ENCODE data around the gene SAXO2.
"Not testable (repeated sequence)": the region's sequence is repeated elsewhere in the genome, so short reads cannot be mapped to it uniquely, and the experiment has no call there.

The SAXO2 gene

GRCh38 chr15:82314769-82315518 lies 52.3 kb downstream of the SAXO2 start:
- DNase-seq = no peak

DNA sequence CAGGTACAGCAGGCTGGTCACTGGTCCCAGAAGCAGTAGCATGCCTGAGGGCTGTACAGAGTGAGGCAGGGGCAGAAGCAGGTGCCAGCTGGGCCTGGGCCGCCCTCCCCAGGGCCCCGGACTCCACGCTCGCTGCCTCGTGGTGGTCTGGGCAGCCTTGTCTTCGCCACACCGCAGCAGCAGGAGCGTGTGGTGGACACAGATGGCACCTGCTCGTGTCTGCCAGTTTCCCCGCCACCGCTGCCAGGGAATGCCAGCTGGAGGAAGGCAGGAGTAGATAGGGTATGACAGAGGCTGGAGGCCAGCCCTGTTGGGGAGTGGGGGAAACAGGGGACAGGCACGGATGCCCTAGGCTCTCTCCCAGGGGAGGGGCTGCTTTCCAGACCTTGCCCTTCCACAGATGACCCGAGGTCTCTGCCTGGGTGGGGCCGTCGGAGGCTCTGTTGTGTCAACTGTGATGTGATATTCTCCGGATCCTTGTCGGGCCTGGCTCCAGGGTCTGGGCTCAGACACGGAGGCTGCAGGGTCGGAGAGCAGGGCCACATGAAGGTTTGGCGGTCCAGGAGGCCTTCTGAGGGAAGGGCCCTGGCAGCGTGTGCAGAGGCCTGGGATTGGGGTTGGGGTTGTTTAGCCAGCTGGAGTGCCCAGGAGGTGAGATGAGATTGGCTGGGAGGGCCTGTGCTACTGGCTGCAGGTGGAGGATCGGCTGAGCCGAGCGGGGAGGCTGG lies 53.1 kb downstream of the SAXO2 start:
- DNase-seq = no peak

DNA sequence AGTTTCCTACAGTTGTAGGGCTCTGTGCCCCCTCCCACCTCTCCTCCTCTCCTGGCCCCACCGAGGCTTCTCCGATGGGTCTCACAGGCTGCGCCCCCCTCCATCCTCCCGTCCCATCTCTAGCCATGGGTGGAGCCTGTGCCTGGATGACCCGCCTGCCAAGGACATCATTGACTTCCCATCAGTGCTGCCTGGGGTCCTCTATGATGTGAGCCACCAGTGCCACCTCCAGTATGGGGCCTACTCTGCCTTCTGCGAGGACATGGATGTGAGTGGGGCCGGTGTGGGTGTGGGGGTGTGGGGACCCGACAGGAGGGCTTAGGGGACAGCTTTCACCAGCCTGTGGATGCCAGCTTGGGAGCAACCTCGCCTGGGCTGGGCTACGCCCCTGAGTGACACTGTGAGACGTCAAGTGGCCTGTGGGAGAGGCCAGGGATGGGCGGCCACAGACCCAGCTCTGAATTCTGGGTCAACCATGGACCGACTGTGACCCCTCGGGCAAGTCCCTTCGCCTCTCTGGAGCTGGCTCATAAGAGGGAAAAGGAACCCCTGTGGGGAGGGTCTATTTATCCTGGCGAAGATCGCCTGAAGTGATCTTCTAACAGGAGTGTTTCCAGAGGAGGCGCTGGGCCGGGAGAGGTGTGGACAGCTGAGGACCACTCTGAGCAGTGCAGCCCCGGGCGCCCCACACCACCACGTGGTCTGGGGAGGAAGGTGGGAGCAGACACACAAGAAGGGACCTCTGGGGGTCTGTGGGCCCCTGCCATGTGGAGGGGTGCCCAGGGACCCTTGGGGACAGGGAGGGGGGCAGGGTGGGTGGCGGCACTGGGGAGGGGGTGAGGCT lies 53.9 kb downstream of the SAXO2 start:
- DNase-seq = not testable (repeated sequence)

DNA sequence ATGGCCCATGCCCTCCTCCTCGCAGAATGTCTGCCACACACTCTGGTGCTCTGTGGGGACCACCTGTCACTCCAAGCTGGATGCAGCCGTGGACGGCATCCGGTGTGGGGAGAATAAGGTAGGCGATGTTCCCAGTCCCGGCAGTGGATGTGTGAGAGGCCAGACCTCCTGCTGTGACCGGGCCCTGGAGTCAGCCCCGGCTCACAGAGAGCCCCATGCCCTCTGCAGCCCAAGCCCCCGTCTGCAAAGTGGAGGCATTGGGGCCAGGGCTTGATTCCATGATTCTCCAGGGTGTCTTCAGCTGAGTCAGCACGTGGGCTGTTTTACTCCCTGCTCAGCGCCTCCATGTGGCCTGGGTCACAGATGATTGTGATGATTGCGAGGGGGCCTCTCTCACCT lies 54.5 kb downstream of the SAXO2 start:
- DNase-seq = no peak

GRCh38 chr15:82317516-82317915 lies 54.9 kb downstream of the SAXO2 start:
- not testable (repeated sequence) for DNase-seq

DNA sequence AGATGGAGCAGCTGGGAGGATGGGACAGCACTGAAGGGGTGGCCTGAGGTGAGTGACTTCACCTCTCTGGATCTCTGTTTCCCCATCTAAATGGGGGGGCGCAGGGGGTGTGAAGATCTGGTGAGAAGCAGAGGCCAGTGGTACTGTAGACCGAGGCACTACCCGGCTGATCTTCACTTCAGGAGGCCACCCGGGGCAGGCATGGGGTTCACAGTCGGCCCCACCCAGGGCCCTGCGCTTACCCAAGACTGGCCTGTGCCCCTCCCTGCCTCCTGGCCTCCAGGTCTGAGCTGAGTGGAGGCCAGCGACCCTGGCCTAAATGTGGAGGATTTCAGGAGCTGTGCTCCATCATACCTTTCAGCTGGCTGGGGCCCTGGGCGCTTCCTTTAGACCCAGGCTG lies 55.7 kb downstream of the SAXO2 start:
- not testable (repeated sequence) for DNase-seq

DNA sequence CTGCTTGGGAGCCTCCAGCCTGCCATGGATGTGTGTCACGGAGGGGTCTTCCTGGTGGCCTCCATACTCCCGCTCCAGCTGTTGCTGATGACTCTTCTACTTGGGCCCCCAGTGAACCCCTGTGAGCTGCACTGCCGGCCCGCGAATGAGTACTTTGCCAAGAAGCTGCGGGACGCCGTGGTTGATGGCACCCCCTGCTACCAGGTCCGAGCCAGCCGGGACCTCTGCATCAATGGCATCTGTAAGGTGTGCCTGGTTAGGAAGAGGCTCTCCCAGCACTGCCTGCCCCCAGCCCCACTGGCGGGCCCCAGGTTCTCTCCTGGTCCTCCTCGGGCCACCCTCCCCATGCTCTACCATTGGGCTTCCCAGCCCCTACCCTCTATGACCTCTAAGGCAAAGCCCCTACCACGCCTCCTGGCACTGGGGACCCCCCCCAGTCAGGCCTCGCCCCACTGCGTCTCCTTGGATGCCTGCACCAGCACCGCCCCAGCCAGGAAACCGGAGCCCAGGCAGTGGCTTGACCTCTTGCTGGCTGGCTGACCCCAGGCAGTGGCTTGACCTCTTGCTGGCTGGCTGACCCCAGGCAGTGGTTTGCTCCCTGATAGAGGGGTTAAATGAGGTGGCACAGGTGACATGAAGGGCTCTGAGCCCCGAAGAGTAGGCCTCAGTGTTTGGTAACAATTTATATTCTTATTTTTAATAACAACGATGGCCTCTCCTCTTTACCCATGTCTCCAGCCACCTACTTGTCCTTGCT lies 57.1 kb downstream of the SAXO2 start:
- DNase-seq = not testable (repeated sequence)

GRCh38 chr15:82320861-82321260 lies 58.2 kb downstream of the SAXO2 start:
- not testable (repeated sequence) for DNase-seq

- not testable (repeated sequence) for DNase-seq
Measured at GRCh38 chr15:82322488-82322887, 59.9 kb downstream of the SAXO2 start.

DNA sequence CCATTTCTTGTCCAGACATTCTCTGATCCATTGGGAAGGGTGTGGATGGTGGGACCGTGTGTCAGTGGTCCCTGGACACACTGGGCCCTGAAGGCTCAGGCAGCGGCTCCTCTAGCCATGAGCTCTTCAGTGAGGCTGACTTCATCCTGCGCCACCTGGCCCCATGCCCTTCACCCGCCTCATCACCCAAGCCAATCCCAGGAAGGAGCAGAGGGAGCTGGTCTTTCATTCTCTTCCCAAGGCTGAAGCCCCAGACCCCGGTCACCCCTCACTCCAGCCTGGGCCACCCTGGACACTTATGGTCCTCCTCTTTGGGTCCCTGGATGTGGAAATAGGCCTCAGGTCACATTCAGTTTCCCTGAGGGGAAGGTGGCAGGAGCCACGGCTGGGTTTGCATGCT lies 62.2 kb downstream of the SAXO2 start:
- DNase-seq = not testable (repeated sequence)

DNA sequence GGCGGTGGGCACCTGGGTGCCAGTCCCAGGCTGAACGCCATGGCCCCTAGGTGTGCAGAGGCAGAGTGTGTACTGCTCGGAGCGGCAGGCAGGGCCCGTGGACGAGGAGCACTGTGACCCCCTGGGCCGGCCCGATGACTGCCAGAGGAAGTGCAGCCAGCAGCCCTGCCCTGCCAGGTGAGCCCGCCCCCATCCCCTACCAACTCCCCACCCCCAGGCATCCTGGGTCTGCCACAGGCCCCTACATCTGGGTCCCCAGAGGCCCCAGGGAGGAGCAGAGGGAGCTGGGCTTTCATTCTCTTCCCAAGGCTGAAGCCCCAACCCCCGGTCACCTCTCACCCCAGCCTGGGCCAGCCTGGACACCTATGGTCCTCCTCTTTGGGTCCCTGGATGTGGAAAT lies 63.0 kb downstream of the SAXO2 start:
- DNase-seq = not testable (repeated sequence)

DNA sequence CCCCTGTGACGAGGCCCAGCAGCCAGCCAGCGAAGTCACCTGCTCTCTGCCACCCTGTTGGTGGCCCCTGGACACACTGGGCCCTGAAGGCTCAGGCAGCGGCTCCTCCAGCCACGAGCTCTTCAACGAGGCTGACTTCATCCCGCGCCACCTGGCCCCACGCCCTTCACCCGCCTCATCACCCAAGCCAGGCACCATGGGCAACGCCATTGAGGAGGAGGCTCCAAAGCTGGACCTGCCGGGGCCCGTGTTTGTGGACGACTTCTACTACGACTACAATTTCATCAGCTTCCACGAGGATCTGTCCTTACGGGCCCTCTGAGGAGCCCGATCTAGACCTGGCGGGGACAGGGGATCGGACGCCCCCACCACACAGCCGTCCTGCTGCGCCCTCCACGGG lies 64.3 kb downstream of the SAXO2 start:
- not testable (repeated sequence) for DNase-seq

DNA sequence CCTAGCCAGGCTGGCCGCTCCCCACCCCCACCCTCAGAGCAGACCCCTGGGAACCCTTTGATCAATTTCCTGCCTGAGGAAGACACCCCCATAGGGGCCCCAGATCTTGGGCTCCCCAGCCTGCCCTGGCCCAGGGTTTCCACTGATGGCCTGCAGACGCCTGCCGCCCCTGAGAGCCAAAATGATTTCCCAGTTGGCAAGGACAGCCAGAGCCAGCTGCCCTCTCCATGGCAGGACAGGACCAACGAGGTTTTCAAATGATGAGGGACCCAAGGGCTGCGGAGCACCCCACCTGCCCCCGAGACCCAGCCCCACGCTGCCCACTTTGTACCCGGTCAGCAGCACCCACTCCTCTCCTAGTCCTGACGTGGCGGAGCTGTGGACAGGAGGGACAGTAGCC lies 64.8 kb downstream of the SAXO2 start:
- not testable (repeated sequence) for DNase-seq

DNA sequence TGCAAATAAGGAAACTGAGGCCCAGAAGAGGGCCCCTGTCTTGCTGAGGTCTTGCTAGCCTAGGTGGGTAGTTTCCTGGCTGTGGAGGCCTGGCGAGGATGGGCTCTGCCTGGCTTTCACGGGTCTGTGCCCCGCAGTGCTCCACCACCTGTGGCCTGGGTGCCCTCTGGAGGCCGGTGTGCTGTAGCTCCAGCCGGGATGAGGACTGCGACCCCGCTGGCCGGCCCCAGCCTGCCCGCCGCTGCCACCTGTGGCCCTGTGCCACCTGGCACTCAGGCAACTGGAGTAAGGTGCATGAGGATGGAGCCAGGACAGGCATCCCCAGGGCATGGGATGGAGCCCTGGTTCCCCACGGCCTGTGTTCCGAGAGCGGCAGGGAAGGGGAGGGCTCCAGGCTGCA lies 66.4 kb downstream of the SAXO2 start:
- not testable (repeated sequence) for DNase-seq

GRCh38 chr15:82330921-82331320 lies 68.3 kb downstream of the SAXO2 start:
- not testable (repeated sequence) for DNase-seq

DNA sequence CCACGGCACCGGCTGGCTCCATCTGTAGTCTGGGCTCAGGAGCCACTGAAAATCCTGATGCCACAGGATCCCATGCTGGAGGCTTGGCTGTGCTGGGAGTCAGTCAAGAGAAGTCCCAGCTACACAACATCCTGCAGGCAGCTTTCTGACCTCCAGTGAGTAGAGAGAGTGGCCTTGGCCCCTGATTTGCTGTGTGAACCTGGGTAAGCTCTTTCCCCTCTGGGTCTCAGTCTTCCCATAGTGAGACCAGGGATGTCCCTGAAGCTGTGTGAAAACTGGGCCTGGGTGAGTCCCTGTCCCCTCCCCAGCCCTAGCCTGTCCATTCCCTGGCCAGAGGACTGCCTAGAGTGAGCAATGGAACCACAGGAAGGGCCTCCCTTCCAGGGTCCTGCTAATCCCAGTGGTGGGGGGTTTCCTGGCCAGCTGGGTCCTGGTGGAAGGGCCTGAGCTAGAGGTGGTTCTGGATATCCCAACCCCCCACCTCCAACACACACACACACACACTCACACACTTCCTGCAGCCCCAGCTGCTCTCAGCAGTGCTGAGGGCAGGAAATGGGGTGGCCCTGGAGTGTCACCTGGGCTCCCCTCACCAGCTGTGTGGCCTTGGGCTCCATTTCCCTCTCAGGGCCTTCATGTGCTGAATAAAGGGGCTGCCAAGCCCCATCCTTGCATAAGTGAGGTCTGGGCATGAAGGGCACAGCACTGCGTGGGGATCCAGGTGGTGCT lies 69.1 kb downstream of the SAXO2 start:
- DNase-seq = not testable (repeated sequence)

DNA sequence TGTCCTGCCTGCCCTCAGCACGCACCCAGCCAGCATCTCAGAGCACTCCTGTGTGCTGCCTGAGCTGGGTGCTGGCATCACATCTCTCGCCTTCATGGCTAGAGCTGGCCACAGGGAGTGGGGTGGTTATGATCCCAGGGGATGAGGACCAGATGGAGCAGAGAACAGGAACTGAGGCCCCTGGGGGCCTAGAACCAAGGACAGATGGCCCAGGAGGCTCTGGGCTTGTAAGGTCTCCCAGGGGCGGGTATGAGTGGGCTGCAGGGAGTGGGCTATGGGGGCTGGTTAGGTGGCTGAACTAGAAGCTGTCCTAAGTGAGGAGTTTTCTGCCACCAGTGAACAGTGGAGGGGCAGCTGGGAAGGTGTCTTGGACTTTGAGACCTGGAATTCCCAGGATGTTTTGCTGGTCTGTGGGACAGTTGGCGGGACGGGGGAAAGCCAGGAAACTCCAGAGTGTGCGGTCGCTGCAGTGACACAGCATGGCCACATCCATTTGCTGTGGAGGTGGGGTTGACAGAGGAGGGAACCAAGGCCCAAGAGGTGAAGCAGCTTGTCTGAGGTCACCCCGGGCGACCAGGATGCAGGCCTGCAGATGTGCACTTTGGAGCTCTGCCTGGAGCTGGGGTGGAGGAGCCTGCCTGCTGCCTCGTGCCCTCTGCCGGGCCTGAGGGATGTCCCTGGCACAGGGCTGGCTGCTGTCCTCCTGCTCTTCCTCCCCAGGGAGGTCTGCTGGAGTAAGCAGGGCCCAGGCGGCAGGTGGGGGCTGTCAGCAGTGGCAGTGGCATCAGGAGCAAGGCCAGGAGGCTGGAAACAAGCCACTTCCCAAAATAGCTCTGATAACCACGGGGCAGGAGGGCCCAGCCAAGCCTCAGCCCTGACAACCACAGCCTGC lies 70.3 kb downstream of the SAXO2 start:
- DNase-seq = not testable (repeated sequence)

DNA sequence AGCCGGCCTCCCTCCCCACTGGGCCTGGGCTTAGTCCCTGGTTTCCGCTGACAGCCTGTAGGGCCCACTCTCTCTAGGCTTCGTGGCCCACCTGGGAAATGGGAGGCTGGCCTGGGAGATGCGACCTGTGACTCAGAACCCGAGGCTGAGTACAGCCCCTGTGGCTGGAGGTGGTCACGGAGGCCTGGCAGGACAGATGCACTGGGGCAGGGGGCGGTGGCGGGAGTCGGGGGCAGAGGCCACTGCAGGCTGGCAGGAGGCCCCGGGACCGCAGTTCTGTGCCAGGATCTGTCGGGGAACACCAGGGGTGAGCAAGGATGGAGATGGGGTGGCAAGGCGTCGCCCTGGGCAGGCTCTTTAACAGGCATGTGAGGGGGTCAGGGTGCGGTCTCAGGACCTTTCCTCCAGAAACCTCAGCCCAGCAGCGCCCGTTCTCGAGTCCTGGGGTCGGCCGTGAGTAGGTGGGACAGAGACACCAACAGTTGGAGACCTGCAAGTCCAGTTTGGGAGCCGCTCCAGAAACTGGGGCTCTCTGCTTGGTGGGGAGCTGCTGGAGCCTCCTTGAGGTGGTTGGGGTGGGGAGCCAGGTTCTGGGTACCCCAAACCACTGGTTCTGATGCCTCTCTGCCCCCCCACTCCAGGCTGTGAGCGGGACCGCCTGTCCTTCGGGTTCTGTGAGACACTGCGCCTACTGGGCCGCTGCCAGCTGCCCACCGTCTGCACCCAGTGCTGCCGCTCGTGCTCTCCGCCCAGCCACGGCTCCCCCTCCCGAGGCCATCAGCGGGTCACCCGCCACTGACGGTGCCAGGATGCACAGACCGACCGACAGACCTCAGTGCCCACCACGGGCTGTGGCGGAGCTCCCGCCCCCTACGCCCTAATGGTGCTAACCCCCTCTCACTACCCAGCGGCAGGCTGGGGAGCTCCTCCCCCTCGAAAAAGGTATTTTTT lies 71.3 kb downstream of the SAXO2 start:
- DNase-seq = not testable (repeated sequence)

Measured in stimulated activated CD4-positive, alpha-beta T cell treated with anti-CD3 and anti-CD28 coated beads, Interleukin-4, amount 100 ng/mL, for 4 hours (primary cell).